Gastrocnemius medialis (tissue), 4 donors: ENCODE measurements around the gene PHACTR1. TPM values are rescaled to one million over a fixed set of nuclear protein-coding genes. Genes with fewer than 3 reads are reported as not detected.
A peak's percentile ranks its signal among the peaks of the same experiment; 100 is the strongest.

Experiments used
- ATAC-seq, 2 donors: fragments of 150-250 bp; one replicate each; pipeline ENCODE4 v1.9.1; 2016
- DNase-seq, 2 donors: peaks; one replicate each; pipeline ENCODE4 v3.0.0-alpha.2; 2019
- H3K27ac ChIP-seq, 4 donors: fragments of 200-600 bp; sonication (generic); 1 replicate in 1 of 4; 2 replicates in 3 of 4; pipeline ENCODE4 v1.5.1; 2016 to 2018; ENCODE audit warnings: mild to moderate bottlenecking in 2 of 4, moderate library complexity in 1 of 4
- H3K27me3 ChIP-seq, 3 donors: fragments of 200-600 bp; sonication (generic) in 2 of 3; 1 replicate in 1 of 3; 2 replicates in 2 of 3; pipeline versions ENCODE4 v1.5.1 to v1.6.0; 2016 to 2019; ENCODE audit warnings: mild to moderate bottlenecking in 1 of 3, moderate library complexity in 1 of 3
- H3K36me3 ChIP-seq, 2 donors: fragments of 200-600 bp; sonication (generic) in 1 of 2; one replicate each; pipeline ENCODE4 v1.5.1; 2017 to 2018
- H3K4me1 ChIP-seq, 2 donors: fragments of 200-600 bp; sonication (generic) in 1 of 2; one replicate each; pipeline ENCODE4 v1.5.1; 2016 to 2017; ENCODE audit warnings: mild to moderate bottlenecking in 2 of 2
- H3K4me3 ChIP-seq, 4 donors: fragments of 200-600 bp; sonication (generic) in 3 of 4; 1 replicate in 1 of 4; 2 replicates in 3 of 4; pipeline ENCODE4 v1.5.1; 2016 to 2019; ENCODE audit warnings: mild to moderate bottlenecking in 2 of 4
- H3K9me3 ChIP-seq, 3 donors: fragments of 200-600 bp; sonication (generic) in 2 of 3; 1 replicate in 1 of 3; 2 replicates in 2 of 3; pipeline ENCODE4 v1.5.1; 2016 to 2019
- CTCF ChIP-seq, 5 experiments: fragments of 450-650 bp in 3 of 5; fragments of 200-600 bp in 2 of 5; sonication (generic) in 2 of 5; IDR thresholded peaks in 4 of 5; conservative IDR thresholded peaks in 1 of 5; 1 replicate in 4 of 5; 2 replicates in 1 of 5; pipeline ENCODE4 v1.5.1; 2016 to 2019; ENCODE audit warnings: antibody characterized with exemption in 5 of 5, mild to moderate bottlenecking in 3 of 5, moderate library complexity in 3 of 5
- POLR2A ChIP-seq, 2 donors: fragments of 450-650 bp; IDR thresholded peaks; one replicate each; pipeline ENCODE4 v1.6.1; 2017; ENCODE audit warnings: antibody characterized with exemption in 2 of 2, mild to moderate bottlenecking in 2 of 2, moderate library complexity in 2 of 2
- in situ Hi-C, 4 donors: fragments of 200-750 bp; cut with MboI; loops; one replicate each; pipeline versions ENCODE4 v1.15.0 to v1.8.0; 2017; ENCODE audit warnings: low sequenced_read_pairs in 4 of 4
- intact Hi-C: fragments of 100-400 bp; cut with DNase I; formaldehyde crosslinking; loops from one replicate; pipeline ENCODE4 v1.15.1; 2023; ENCODE audit warnings: low total_unique reads
- total RNA-seq, 4 donors: library from RNA; depleted of rRNA; stranded (reverse); fragments of >200 nt; gene quantifications; one replicate each; pipeline versions ENCODE4 v1.1.0 to v1.2.3, GENCODE V29; 2016

PHACTR1 gene
- total RNA-seq, 4 donors from 2014 or later = 0.07 to 0.82 (median 0.21) TPM

DNA sequence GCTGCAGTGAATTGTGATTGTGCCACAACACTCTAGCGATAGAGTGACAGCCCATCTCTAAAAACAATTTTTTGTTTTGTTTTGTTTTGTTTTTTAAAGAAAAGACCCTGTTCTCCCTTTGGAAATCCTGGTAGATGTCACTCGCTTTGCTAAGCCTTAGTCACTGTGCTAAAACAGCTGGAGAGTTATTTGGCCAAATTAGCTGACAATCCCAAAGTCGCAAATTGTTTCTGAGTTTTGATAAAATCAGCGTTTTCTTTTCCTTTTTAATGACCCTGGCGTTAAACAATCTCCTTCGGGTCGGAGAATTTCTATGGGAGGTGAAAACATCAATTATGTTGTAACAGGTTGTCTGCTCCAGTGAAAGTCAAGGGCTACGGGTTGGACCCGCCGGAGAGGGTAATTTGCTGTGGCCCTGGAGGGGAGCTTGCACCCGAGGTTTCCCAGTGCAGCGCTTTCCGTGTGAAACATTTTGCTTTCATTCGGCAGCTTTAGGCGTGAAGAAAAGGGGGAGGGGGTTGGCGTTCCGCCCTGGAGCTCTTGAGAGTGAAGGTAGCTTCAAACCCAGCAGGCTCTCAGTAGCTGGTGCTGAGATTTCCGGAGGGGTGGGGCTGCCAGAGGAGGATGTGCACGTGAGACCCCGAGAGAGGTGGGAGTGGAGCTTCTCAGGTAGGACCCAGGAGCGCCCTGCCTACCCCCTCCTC, 296.6 kb downstream of the PHACTR1 start:
- intact Hi-C loops = no loop called here
- H3K9me3 ChIP-seq = no peaks in the 10 kb centered on the region
- in situ Hi-C loops = no loop called here
- DNase-seq (no peak), ATAC-seq (no peak)
- H3K4me1 ChIP-seq = peaks cover 0 to 7% of the 10 kb centered on the region in 2 donors
- H3K4me3 ChIP-seq = peak overlapping the region; percentile 41 to 57 (median 48)
- no peak for TF ChIP-seq POLR2A (IDR thresholded peaks at IDR 0.05)
- peaks cover 22 to 30% (median 27%) of the 10 kb centered on the region in 3 donors for H3K27me3 ChIP-seq
- H3K36me3 ChIP-seq = no peaks in the 10 kb centered on the region
- H3K27ac ChIP-seq = peak overlapping the region in 2 of 4 donors; percentile 11 to 33

DNA sequence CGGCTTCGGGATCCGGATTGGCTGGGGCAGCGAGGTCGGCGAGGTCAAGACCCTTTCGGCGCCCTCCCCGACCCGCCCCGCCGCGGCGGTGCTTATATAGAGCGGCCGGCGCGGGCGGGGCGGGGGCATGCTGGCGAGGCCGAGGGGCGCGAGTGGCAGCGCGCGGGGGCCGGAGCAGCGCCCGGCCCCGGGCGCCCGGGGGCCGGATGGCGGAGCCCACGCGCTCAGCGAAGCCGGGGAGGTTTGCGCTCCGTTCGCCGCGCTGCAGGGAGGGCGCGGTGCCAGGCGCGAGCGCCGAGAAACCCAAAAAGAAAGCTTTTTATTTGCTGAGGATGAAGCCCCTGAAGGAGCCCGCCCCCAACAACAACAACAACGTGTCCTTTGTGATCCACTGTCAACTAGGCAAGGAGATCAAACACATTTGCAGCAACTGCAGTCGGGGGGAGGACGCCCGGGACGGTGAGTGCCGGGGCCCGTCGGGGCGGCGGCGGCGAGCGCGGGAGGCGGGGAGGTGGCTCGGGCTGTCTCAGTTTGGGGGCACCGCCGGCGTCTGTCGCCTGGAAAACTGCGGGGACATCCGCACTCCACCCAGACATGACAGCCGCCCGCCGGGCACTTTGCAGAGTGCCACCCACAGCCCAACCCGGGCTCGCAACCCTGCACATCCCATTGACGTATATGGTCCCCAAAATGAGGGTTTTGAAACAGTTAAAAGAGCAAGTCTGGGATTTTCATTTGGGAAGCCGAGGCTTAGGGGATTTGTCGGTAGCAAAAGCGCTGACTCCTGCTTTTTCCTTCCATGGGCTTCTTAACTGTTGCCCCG, 297.3 kb downstream of the PHACTR1 start:
- Histone ChIP-seq H3K4me1 (peaks cover 0 to 7% of the 10 kb centered on the region in 2 donors), H3K27ac (peak overlapping the region in 2 of 4 donors; percentile 11 to 33), H3K36me3 (no peaks in the 10 kb centered on the region), H3K4me3 (peak overlapping the region; percentile 45 to 57 (median 54)), H3K27me3 (peaks cover 22 to 30% (median 27%) of the 10 kb centered on the region in 3 donors), H3K9me3 (no peaks in the 10 kb centered on the region)
- no peak for DNase-seq
- no peak for TF ChIP-seq CTCF (IDR thresholded peaks at IDR 0.05 in 4 of 5, conservative IDR thresholded peaks at IDR 0.05 in 1 of 5)
- no peak for TF ChIP-seq POLR2A (IDR thresholded peaks at IDR 0.05)
- in situ Hi-C loops = no loop called here
- intact Hi-C loops = no loop called here
- ATAC-seq = no peak

GRCh38 chr6:13014504-13015378, 298.2 kb downstream of the PHACTR1 start:
- in situ Hi-C loops (no loop called here), intact Hi-C loops (no loop called here)
- H3K27me3 ChIP-seq = peaks cover 22 to 30% (median 27%) of the 10 kb centered on the region in 3 donors
- no peaks in the 10 kb centered on the region for H3K9me3 ChIP-seq
- H3K4me3 ChIP-seq = peak overlapping the region; percentile 45 to 57 (median 54)
- peaks cover 0 to 7% of the 10 kb centered on the region in 2 donors for H3K4me1 ChIP-seq
- DNase-seq (no peak), ATAC-seq (no peak)
- H3K27ac ChIP-seq = peak overlapping the region in 2 of 4 donors; percentile 10 to 20
- TF ChIP-seq CTCF (IDR thresholded peaks at IDR 0.05 in 4 of 5, conservative IDR thresholded peaks at IDR 0.05 in 1 of 5) = no peak
- TF ChIP-seq POLR2A (IDR thresholded peaks at IDR 0.05) = no peak
- H3K36me3 ChIP-seq = no peaks in the 10 kb centered on the region

GRCh38 chr6:13015379-13015681, 298.8 kb downstream of the PHACTR1 start:
- no peak for ATAC-seq
- intact Hi-C loops (no loop called here), in situ Hi-C loops (no loop called here)
- no peak for DNase-seq
- TF ChIP-seq POLR2A (IDR thresholded peaks at IDR 0.05) = no peak
- no peak for TF ChIP-seq CTCF (IDR thresholded peaks at IDR 0.05 in 4 of 5, conservative IDR thresholded peaks at IDR 0.05 in 1 of 5)
- no peak overlapping the region for H3K4me3 ChIP-seq
- H3K27me3 ChIP-seq = peaks cover 22 to 30% (median 27%) of the 10 kb centered on the region in 3 donors
- H3K9me3 ChIP-seq = no peaks in the 10 kb centered on the region
- H3K27ac ChIP-seq = no peak overlapping the region
- peaks cover 0 to 7% of the 10 kb centered on the region in 2 donors for H3K4me1 ChIP-seq
- no peaks in the 10 kb centered on the region for H3K36me3 ChIP-seq
